SK-N-SH (cell line): Measurements from ENCODE around the gene PRICKLE3. TPM values are rescaled to one million over a fixed set of nuclear protein-coding genes. Genes with fewer than 3 reads are reported as not detected.
A peak's percentile ranks its signal among the peaks of the same experiment; 100 is the strongest.

Experiments used
- CTCF ChIA-PET: fragments of 300-600, 350-600 bp; formaldehyde crosslinking; extraction: SDS; loops from one replicate; lab custom pipeline; 2021; lab: Yijun Ruan, JAX
- POLR2A ChIA-PET: fragments of 350-600 bp; sonication (Branson Sonifier 250); formaldehyde crosslinking; extraction: SDS; loops from one replicate; lab custom pipeline; 2020; ENCODE audit warnings: antibody characterized with exemption, inconsistent platforms; lab: Yijun Ruan, JAX
- DNase-seq: peaks from one replicate; pipeline ENCODE4 v3.0.0; 2012
- H2AFZ ChIP-seq: fragments of 200-600 bp; sonication (generic); 2 replicates; pipeline ENCODE4 v1.8.1; 2016; ENCODE audit warnings: antibody characterized with exemption, mild to moderate bottlenecking, low read depth
- H3F3A ChIP-seq: fragments of 200-600 bp; sonication (generic); replicated peaks from 2 replicates; pipeline ENCODE3; 2016; ENCODE audit warnings: antibody characterized with exemption, mild to moderate bottlenecking; ENCODE audit not compliant: insufficient read depth
- H3K27ac ChIP-seq, 2 experiments: fragments of 200-500 bp in 1 of 2; fragments of 200-600 bp in 1 of 2; sonication (Bioruptor generic) in 1 of 2; sonication (generic), shearing (Covaris generic) in 1 of 2; 2 replicates each; pipeline versions ENCODE4 v1.5.1 to v1.6.1; 2014 to 2016; ENCODE audit warnings: low read depth in 2 of 2, inconsistent platforms in 1 of 2, low read length in 1 of 2, mild to moderate bottlenecking in 1 of 2, mixed read lengths in 1 of 2
- H3K27me3 ChIP-seq: fragments of 200-600 bp; sonication (generic), shearing (Covaris generic); 2 replicates; pipeline ENCODE4 v1.6.1; 2016; ENCODE audit warnings: mixed run types; ENCODE audit not compliant: insufficient read depth
- H3K36me3 ChIP-seq, 2 experiments: fragments of 200-500 bp in 1 of 2; fragments of 200-600 bp in 1 of 2; sonication (Bioruptor generic) in 1 of 2; sonication (generic) in 1 of 2; replicated peaks in 1 of 2; 2 replicates each; pipeline versions ENCODE3 to v1.5.1; 2014 to 2016; ENCODE audit warnings: low read length in 1 of 2, mild to moderate bottlenecking in 1 of 2; ENCODE audit not compliant: insufficient read depth in 2 of 2, control insufficient read depth in 1 of 2
- H3K4me1 ChIP-seq, 2 experiments: fragments of 200-500 bp in 1 of 2; fragments of 200-600 bp in 1 of 2; sonication (Bioruptor generic) in 1 of 2; sonication (generic), shearing (Covaris generic) in 1 of 2; 2 replicates each; pipeline versions ENCODE4 v1.5.1 to v1.6.1; 2014 to 2016; ENCODE audit warnings: low read depth in 1 of 2, low read length in 1 of 2, mixed run types in 1 of 2; ENCODE audit not compliant: insufficient read depth in 2 of 2, control insufficient read depth in 1 of 2
- H3K4me2 ChIP-seq: fragments of 200-600 bp; sonication (generic), shearing (Covaris generic); 2 replicates; pipeline ENCODE4 v1.6.1; 2017; ENCODE audit warnings: mixed run types
- H3K4me3 ChIP-seq, 2 experiments: fragments of 200-500 bp in 1 of 2; fragments of 200-600 bp in 1 of 2; sonication (Bioruptor generic) in 1 of 2; sonication (generic), shearing (Covaris generic) in 1 of 2; 2 replicates each; pipeline versions ENCODE4 v1.5.1 to v1.8.1; 2014 to 2016; ENCODE audit warnings: low read depth in 2 of 2, inconsistent platforms in 1 of 2, low read length in 1 of 2, mild to moderate bottlenecking in 1 of 2, mixed read lengths in 1 of 2, moderate library complexity in 1 of 2
- H3K79me2 ChIP-seq: fragments of 200-600 bp; sonication (generic); 2 replicates; pipeline ENCODE4 v1.8.1; 2017; ENCODE audit warnings: mild to moderate bottlenecking; ENCODE audit not compliant: insufficient read depth
- H3K9ac ChIP-seq: fragments of 200-600 bp; sonication (generic); 2 replicates; pipeline ENCODE4 v1.6.1; 2017; ENCODE audit warnings: mixed run types
- H3K9me2 ChIP-seq: fragments of 200-600 bp; sonication (generic); 2 replicates; pipeline ENCODE4 v1.6.1; 2017; ENCODE audit warnings: mixed run types
- H3K9me3 ChIP-seq: fragments of 200-600 bp; sonication (generic); 2 replicates; pipeline ENCODE4 v1.6.1; 2017; ENCODE audit warnings: mixed run types, mild to moderate bottlenecking, moderate library complexity
- H4K20me1 ChIP-seq: fragments of 200-600 bp; sonication (generic); 2 replicates; pipeline ENCODE4 v1.6.1; 2017; ENCODE audit warnings: mild to moderate bottlenecking, mixed run types; ENCODE audit not compliant: insufficient read depth
- ELF1 ChIP-seq: IDR thresholded peaks from 2 replicates; pipeline ENCODE4 v1.4.0; 2012
- EZH2phosphoT487 ChIP-seq: fragments of 200-600 bp; sonication (generic); IDR thresholded peaks from 2 replicates; pipeline ENCODE4 v1.6.1; 2017; ENCODE audit warnings: low read depth, mixed run types, mild to moderate bottlenecking, antibody characterized with exemption, moderate library complexity, borderline replicate concordance
- IRF3 ChIP-seq: fragments of 150-350 bp; IDR thresholded peaks from 2 replicates; pipeline ENCODE4 v1.6.1; 2016; ENCODE audit warnings: mild to moderate bottlenecking, low read depth, low read length
- JUND ChIP-seq: IDR thresholded peaks from 2 replicates; pipeline ENCODE4 v1.4.0; 2012
- MEF2A ChIP-seq: IDR thresholded peaks from 2 replicates; pipeline ENCODE4 v1.4.0; 2012; ENCODE audit warnings: low read depth, borderline replicate concordance
- PBX3 ChIP-seq: IDR thresholded peaks from 2 replicates; pipeline ENCODE4; 2012
- RXRA ChIP-seq: IDR thresholded peaks from 2 replicates; pipeline ENCODE4 v1.4.0; 2012; ENCODE audit warnings: low read depth, mild to moderate bottlenecking, borderline replicate concordance
- TCF12 ChIP-seq: IDR thresholded peaks from 2 replicates; pipeline ENCODE4 v1.4.0; 2012
- TEAD4 ChIP-seq: IDR thresholded peaks from 2 replicates; pipeline ENCODE4 v1.4.0; 2012; ENCODE audit warnings: mild to moderate bottlenecking, borderline replicate concordance; ENCODE audit not compliant: insufficient read depth
- USF2 ChIP-seq: fragments of 150-350 bp; IDR thresholded peaks from 2 replicates; pipeline ENCODE4 v1.6.1; 2017; ENCODE audit warnings: antibody characterized with exemption, low read length, low read depth, borderline replicate concordance
- YY1 ChIP-seq: IDR thresholded peaks from 2 replicates; pipeline ENCODE4 v1.4.0; 2012; ENCODE audit warnings: low read depth, mild to moderate bottlenecking
- ZBTB33 ChIP-seq: IDR thresholded peaks from 2 replicates; pipeline ENCODE4 v1.4.0; 2012; ENCODE audit warnings: low read depth, borderline replicate concordance
- WGBS: methylation state at CpG from one replicate; pipeline ENCODE4 v1.1.6; 2017; ENCODE audit warnings: low lambda C conversion rate; 5-methylcytosine and 5-hydroxymethylcytosine counted together
- polyA plus RNA-seq, 3 experiments: library from polyadenylated mRNA; depleted of rRNA; stranded (reverse); fragments of >200 nt; gene quantifications; 2 replicates each; pipeline ENCODE4 v1.2.3, GENCODE V29; 2012

The PRICKLE3 gene
- polyA plus RNA-seq, 1 of the 3 experiments (the other 2 are of a cell fraction) = 0.07 TPM

- TF ChIP-seq ZBTB33 = no peak
- no peak for TF ChIP-seq RXRA
- no peak for TF ChIP-seq MEF2A
- no peak for TF ChIP-seq JUND
- no peak for TF ChIP-seq TEAD4
- TF ChIP-seq ELF1 = peak; percentile 28; the same call in 1 of the 2 replicates
- TF ChIP-seq USF2 = no peak
- TF ChIP-seq EZH2phosphoT487 = no peak
- TF ChIP-seq TCF12 = no peak
- TF ChIP-seq PBX3 = peak; percentile 98
- no peak for TF ChIP-seq YY1
Measured at GRCh38 chrX:49190821-49191573, 4.8 kb upstream of the PRICKLE3 start (continued).

GRCh38 chrX:49189606-49190005 is 3.4 kb upstream of the PRICKLE3 start:
- WGBS = 44% methylated on average over 6 of the region's 6 CpGs
- no peak overlapping the region for H2AFZ ChIP-seq
- H3K4me3 ChIP-seq = peak overlapping the region; percentile 40 to 58; a peak in 2 of 4 replicates
- ChIA-PET POLR2A (interaction anchor here (0.8 to 1.2 kb wide), 3 partner anchors 17 to 93 kb away, joined by 3 to 4 read pairs (median 3); no protein-coding TSS in a partner anchor), CTCF (interaction anchor here (0.6 to 1.6 kb wide), 4 partner anchors 10 to 109 kb away, joined by 3 to 5 read pairs (median 3); no protein-coding TSS in a partner anchor)
- H3K4me1 ChIP-seq = no peaks in the 10 kb centered on the region; a peak in 1 of 4 replicates
- TF ChIP-seq MEF2A = no peak
- TF ChIP-seq JUND = no peak
- no peak for TF ChIP-seq ELF1
- TF ChIP-seq IRF3 = no peak
- H3K9ac ChIP-seq = no peak overlapping the region
- no peaks in the 10 kb centered on the region for H4K20me1 ChIP-seq
- DNase-seq = no peak
- H3K36me3 ChIP-seq = no peaks in the 10 kb centered on the region
- H3K27me3 ChIP-seq = peaks cover 5% of the 10 kb centered on the region; the same call in 1 of the 2 replicates
- H3K79me2 ChIP-seq = no peaks in the 10 kb centered on the region
- H3K4me2 ChIP-seq = peak overlapping the region; percentile 50
- H3K9me2 ChIP-seq = no peaks in the 10 kb centered on the region
- H3K9me3 ChIP-seq = no peaks in the 10 kb centered on the region
- no peaks in the 10 kb centered on the region for H3F3A ChIP-seq
- no peak overlapping the region for H3K27ac ChIP-seq
